ENCODE results near the gene NUTM1.

- no peak for TF ChIP-seq CTCF (IDR thresholded peaks at IDR 0.05)
- no peak for TF ChIP-seq EP300 (IDR thresholded peaks at IDR 0.05)
Observed at GRCh38 chr15:34324933-34325332, 18.2 kb upstream of the NUTM1 start.

Data from upper lobe of left lung (tissue), 4 donors.